22Rv1 (cell line): ENCODE measurements around the gene COL4A1.

Experiments
- CTCF ChIP-seq: fragments of 450-650 bp; IDR thresholded peaks from 2 replicates; pipeline ENCODE4 v1.5.1; 2017; ENCODE audit warnings: mild to moderate bottlenecking
- ZFX ChIP-seq: fragments of 450-650 bp; IDR thresholded peaks from 2 replicates; pipeline ENCODE4 v1.6.1; 2017; ENCODE audit warnings: antibody characterized with exemption, borderline replicate concordance

- TF ChIP-seq CTCF: no peak
- TF ChIP-seq ZFX: no peak
These were observed 46.5 kb upstream of the COL4A1 start for GRCh38 chr13:110353339-110353977.
